HUES64 (cell line): ENCODE results near the gene KCTD3.

Source experiments
- H3K27ac ChIP-seq: 2 replicates; pipeline ENCODE4 v1.7.0; 2013; ENCODE audit warnings: low read depth, low read length, inconsistent platforms
- H3K27me3 ChIP-seq: 2 replicates; pipeline ENCODE4 v1.6.1; 2013; ENCODE audit warnings: mild to moderate bottlenecking, low read length; ENCODE audit not compliant: insufficient read depth
- H3K36me3 ChIP-seq: 2 replicates; pipeline ENCODE4 v1.6.1; 2013; ENCODE audit warnings: mild to moderate bottlenecking, low read length; ENCODE audit not compliant: insufficient read depth
- H3K4me1 ChIP-seq: 2 replicates; pipeline ENCODE4 v1.6.1; 2013; ENCODE audit warnings: mild to moderate bottlenecking, low read length, moderate library complexity; ENCODE audit not compliant: insufficient read depth
- H3K4me3 ChIP-seq: 2 replicates; pipeline ENCODE4 v1.5.1; 2013; ENCODE audit warnings: mild to moderate bottlenecking, low read length, moderate library complexity
- H3K9ac ChIP-seq: 2 replicates; pipeline ENCODE4 v1.6.1; 2013; ENCODE audit warnings: mild to moderate bottlenecking, low read depth, low read length
- H3K9me3 ChIP-seq: 2 replicates; pipeline ENCODE4 v1.6.1; 2013; ENCODE audit warnings: low read depth, low read length; ENCODE audit not compliant: insufficient read depth
- WGBS: fragments of 150-250, 120-280 bp; methylation state at CpG from one replicate; pipeline ENCODE4 v1.1.7; 2013; ENCODE audit warnings: missing lambda C conversion rate; 5-methylcytosine and 5-hydroxymethylcytosine counted together

Gene KCTD3

DNA sequence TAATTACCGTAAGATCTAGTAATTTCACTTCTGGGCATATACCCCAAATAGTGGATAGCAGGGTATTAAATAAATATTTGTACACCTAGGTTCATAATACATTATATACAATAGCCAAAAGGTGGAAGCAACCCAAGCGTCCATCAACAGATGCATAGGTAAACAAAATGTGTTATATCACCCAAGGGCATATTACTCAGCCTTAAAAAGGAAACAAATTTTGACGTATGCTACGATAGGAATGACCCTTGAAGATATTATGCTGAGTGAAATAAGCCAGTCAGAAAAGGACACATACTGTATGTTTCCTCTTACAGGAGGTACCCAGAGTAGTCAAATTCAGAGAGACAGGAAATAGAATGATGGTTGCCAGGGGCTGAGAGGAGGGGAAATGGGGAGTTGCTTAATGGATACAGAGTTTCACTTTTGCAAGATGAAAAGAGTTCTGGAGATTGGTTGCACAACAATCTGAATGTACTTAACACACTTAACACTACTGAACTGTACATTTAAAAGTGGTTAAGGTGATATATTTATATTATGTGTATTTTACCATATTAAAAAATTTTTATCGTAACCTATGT is 36.6 kb upstream of the KCTD3 start:
- Histone ChIP-seq H3K27me3 (no peaks in the 10 kb centered on the region), H3K27ac (no peak overlapping the region), H3K4me3 (no peak overlapping the region)

DNA sequence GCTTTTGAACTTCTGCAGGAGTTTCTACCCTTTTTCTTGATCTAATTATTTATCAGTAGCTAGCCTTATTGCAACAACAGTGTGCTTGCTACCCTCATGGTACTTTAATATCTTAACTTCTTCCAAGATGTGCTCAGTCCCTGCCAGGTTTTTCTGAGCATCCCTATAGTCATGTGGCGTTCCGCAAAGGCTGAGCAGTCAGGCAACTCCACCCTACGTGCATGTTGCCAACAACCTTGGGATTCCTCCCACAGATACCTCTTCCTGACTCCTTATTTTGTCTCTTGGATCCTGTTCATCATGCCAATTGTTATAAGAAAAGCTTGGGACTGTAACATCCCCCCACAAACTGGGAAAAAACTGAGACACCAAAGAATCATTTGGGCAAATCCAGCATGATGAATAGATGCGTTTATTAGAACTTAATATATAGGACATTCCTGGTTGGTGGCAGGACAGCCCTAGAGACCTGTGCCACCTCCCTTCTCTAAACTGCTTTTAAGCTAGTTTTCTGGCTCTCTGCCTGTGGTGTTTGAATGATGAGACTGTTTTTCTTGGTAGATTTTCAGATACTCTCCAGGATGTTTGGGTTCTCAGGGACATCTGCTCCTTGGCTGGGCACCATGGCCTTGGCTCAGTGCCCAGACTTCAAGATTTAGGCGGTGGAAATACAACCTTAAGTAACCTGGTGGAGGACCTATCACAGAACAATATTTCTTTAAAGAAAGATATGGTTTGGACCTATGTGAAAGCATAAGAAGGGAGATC is 27.1 kb upstream of the KCTD3 start:
- H3K4me3 ChIP-seq = no peak overlapping the region
- peaks cover 14% of the 10 kb centered on the region for H3K9me3 ChIP-seq
- WGBS = 96% methylated on average over 5 of the region's 5 CpGs
- no peaks in the 10 kb centered on the region for H3K4me1 ChIP-seq
- H3K36me3 ChIP-seq = no peaks in the 10 kb centered on the region
- no peak overlapping the region for H3K27ac ChIP-seq
- no peaks in the 10 kb centered on the region for H3K27me3 ChIP-seq
- no peak overlapping the region for H3K9ac ChIP-seq

More for the DNA sequence above, 36.6 kb upstream of the KCTD3 start:
- 99% methylated on average over 3 of the region's 5 CpGs for whole genome bisulfite sequencing
- Histone ChIP-seq H3K9ac (no peak overlapping the region), H3K36me3 (no peaks in the 10 kb centered on the region), H3K9me3 (no peaks in the 10 kb centered on the region), H3K4me1 (no peaks in the 10 kb centered on the region)

DNA sequence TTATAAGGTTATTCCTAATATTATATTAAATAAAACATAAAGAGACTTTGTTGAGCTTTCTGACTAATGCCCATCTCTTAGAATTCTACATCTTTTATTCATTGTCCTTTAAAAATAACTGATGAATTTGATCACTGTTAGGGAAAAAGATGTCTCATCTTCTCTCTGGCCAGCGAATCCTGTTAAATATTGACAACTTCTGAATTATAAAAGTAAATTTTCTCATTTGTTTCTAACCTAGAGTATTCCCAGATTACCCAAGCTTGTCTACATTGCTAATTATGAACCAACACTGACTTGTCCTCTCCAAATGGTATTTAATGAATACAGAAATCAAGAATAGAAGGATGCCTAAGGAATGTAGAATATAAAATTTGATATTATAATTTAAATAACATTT is 24.8 kb upstream of the KCTD3 start:
- no peak overlapping the region for H3K9ac ChIP-seq
- no peak overlapping the region for H3K4me3 ChIP-seq
- peaks cover 14% of the 10 kb centered on the region for H3K9me3 ChIP-seq
- no peaks in the 10 kb centered on the region for H3K4me1 ChIP-seq
- no peaks in the 10 kb centered on the region for H3K27me3 ChIP-seq
- H3K36me3 ChIP-seq = no peaks in the 10 kb centered on the region
- no CpG with 5 or more reads among the region's 1 CpG for WGBS
- H3K27ac ChIP-seq = no peak overlapping the region

DNA sequence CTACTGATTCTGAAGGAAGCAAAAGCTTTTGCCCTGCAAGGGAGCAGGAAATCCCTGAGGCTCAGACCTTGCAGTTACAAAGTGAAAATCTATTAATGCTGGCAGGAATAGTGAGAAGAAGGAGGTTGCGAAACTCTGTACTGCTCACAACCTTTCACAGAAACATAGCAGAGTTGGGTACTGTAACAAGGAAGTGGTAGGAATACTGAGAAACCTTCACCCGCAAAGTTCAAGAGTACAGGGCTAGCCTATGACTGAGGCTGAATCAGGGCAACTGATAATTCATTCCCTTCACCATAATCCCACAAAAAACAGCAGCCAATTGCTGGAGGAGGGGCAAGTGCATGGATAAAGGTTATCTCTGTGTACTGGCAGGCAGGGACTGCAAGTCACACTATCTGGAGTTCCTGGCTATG is 23.9 kb upstream of the KCTD3 start:
- peaks cover 14% of the 10 kb centered on the region for H3K9me3 ChIP-seq
- H3K9ac ChIP-seq = no peak overlapping the region
- H3K4me1 ChIP-seq = no peaks in the 10 kb centered on the region
- H3K27me3 ChIP-seq = no peaks in the 10 kb centered on the region
- no peak overlapping the region for H3K27ac ChIP-seq
- no peaks in the 10 kb centered on the region for H3K36me3 ChIP-seq
- 100% methylated on average over 1 of the region's 2 CpGs for WGBS
- no peak overlapping the region for H3K4me3 ChIP-seq

DNA sequence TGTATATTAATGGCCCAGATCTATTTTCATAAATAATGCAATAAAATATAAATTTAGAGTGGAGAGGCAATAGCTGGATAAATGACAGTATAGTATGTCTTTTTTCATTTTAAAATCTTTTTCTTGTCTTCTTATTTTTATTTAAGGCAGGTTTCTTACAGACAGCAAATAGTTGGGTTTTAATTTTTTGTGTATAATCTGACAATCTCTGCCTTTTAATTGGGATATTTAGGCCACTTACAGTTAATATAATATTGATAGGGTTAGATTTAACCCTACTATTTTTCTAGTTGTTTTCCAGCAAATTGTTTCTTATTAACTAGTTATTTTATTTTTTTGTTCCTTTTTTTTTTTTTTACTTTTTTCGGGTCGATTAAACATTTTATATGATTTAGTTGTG is 23.3 kb upstream of the KCTD3 start:
- H3K36me3 ChIP-seq = no peaks in the 10 kb centered on the region
- no peak overlapping the region for H3K9ac ChIP-seq
- peaks cover 14% of the 10 kb centered on the region for H3K9me3 ChIP-seq
- no peak overlapping the region for H3K4me3 ChIP-seq
- H3K4me1 ChIP-seq = no peaks in the 10 kb centered on the region
- no peak overlapping the region for H3K27ac ChIP-seq
- no CpG with 5 or more reads among the region's 2 CpGs for WGBS
- no peaks in the 10 kb centered on the region for H3K27me3 ChIP-seq

DNA sequence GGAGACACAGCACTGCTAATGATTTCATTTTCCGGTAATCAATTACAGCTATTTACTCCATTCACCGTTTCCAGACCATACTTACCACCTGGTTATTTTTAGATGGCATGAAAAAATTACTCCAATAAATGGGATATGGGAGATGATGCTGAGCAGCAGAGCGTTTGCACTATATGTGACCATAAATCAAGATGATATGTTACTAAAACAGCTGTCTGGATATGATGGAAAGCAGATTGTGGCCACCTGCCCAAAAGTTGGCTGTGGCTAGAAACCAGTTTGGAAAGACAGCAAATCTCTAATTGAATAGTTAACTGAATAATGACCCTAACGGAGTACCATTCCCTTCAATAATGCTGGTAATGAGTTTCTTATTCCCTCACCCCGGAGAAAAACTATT is 22.5 kb upstream of the KCTD3 start:
- Histone ChIP-seq H3K9ac (no peak overlapping the region), H3K27ac (no peak overlapping the region), H3K9me3 (peaks cover 14% of the 10 kb centered on the region), H3K27me3 (no peaks in the 10 kb centered on the region), H3K36me3 (no peaks in the 10 kb centered on the region), H3K4me3 (no peak overlapping the region), H3K4me1 (no peaks in the 10 kb centered on the region)
- 91% methylated on average over 3 of the region's 5 CpGs for WGBS

DNA sequence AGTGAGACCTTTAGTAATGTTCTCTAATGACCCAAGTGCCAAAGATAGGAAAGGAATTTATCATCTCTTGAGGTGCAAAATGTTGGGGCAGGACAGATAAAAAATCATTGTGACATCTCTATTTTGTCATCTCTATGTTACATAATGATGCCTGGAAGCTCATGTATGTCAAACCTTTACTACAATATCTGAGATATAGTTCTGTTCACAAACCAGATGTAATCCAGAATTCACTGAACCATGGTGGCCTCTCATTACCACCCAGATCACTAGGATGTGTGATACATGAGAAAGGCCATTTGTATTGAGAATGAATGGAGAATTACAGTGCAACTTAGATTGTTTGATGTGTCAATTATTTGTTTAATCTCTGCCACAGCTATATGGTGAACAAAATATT is 22.0 kb upstream of the KCTD3 start:
- Histone ChIP-seq H3K9me3 (peaks cover 14% of the 10 kb centered on the region), H3K9ac (no peak overlapping the region), H3K36me3 (no peaks in the 10 kb centered on the region), H3K4me1 (no peaks in the 10 kb centered on the region), H3K4me3 (no peak overlapping the region), H3K27me3 (no peaks in the 10 kb centered on the region), H3K27ac (no peak overlapping the region)

DNA sequence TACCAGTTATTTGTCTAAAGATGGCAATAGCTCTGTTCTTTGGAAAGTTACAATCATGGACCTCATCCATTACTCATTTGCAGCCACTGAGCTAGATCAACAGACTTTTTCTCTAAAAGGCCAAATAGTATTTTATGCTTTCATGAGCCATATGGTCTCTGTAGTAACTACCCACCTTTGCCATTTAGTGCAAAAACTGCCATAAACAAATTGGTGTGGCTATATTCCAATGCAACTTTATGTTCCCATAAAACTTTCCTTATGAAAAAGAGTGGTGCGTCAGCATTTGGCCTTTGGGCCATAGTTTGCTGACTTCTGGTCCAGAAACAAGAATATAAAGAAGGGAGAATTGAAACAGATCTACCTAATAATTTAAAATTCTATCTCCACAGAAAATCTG is 20.1 kb upstream of the KCTD3 start:
- no peaks in the 10 kb centered on the region for H3K36me3 ChIP-seq
- no peak overlapping the region for H3K9ac ChIP-seq
- peaks cover 14% of the 10 kb centered on the region for H3K9me3 ChIP-seq
- H3K27ac ChIP-seq = no peak overlapping the region
- WGBS = no CpG with 5 or more reads among the region's 1 CpG
- no peaks in the 10 kb centered on the region for H3K27me3 ChIP-seq
- H3K4me3 ChIP-seq = no peak overlapping the region
- no peaks in the 10 kb centered on the region for H3K4me1 ChIP-seq

DNA sequence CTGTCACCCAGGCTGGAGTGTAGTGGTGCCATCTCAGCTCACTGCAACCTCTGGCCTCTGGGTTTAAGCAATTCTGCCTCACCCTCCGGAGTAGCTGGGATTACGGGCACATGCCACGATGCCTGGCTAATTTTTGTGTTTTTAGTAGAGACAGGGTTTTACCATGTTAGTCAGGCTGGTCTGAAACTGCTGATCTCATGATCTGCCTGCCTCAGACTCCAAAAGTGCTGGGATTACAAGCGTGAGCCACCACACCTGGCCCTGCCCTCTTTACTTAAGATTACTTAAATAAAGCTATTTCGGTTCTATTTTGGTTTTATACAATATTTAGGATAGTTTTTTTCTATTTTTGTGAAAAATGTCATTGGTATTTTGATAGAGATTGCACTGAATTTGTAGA is 15.3 kb upstream of the KCTD3 start:
- 89% methylated on average over 5 of the region's 5 CpGs for WGBS
- H3K36me3 ChIP-seq = no peaks in the 10 kb centered on the region
- H3K9me3 ChIP-seq = no peaks in the 10 kb centered on the region
- no peak overlapping the region for H3K27ac ChIP-seq
- H3K4me3 ChIP-seq = no peak overlapping the region
- no peaks in the 10 kb centered on the region for H3K4me1 ChIP-seq
- no peak overlapping the region for H3K9ac ChIP-seq
- no peaks in the 10 kb centered on the region for H3K27me3 ChIP-seq

DNA sequence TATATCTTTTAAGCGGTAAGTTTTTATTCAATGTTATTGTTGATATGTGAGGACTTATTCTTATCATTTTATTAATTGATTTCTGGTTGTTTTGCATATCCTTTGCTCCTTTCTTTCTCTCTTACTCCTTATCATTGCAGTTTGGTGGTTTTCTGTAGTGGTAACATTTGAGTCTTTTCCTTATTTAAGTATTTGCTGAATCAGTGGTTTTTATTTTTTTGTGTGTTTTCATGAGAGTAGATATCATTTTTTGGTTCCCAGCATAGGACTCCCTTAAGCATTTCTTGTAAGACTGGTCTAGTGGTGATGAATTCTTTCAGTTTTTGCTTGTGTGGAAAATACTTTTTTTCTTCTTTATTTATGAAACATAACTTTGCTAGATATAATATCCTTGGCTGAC is 12.2 kb upstream of the KCTD3 start:
- H3K27me3 ChIP-seq = no peaks in the 10 kb centered on the region
- H3K4me1 ChIP-seq = no peaks in the 10 kb centered on the region
- no peaks in the 10 kb centered on the region for H3K36me3 ChIP-seq
- H3K9me3 ChIP-seq = no peaks in the 10 kb centered on the region
- no peak overlapping the region for H3K27ac ChIP-seq
- H3K4me3 ChIP-seq = no peak overlapping the region
- WGBS = no CpG with 5 or more reads among the region's 1 CpG
- H3K9ac ChIP-seq = no peak overlapping the region

DNA sequence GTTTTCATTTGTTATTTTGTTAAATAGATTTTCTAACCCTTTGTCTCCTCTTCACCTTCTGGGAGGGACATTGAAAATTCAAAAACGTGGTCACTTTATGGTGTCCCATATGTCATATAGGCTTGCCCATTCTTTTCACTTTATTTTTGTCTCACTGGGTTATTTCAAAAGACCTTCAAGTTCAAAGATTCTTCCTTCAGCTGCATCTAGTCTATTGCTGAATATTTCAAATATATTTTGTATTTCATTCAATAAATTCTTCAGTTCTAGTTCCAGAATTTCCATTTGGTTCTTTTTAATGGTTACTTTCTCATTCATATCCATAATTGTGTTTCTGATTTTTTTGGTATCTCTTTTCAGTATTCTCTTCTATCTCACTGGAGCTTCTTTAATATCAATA is 11.6 kb upstream of the KCTD3 start:
- Histone ChIP-seq H3K9me3 (no peaks in the 10 kb centered on the region), H3K27ac (no peak overlapping the region), H3K9ac (no peak overlapping the region), H3K27me3 (no peaks in the 10 kb centered on the region), H3K4me3 (no peak overlapping the region), H3K36me3 (no peaks in the 10 kb centered on the region), H3K4me1 (no peaks in the 10 kb centered on the region)
- 70% methylated on average over 1 of the region's 1 CpG for WGBS

DNA sequence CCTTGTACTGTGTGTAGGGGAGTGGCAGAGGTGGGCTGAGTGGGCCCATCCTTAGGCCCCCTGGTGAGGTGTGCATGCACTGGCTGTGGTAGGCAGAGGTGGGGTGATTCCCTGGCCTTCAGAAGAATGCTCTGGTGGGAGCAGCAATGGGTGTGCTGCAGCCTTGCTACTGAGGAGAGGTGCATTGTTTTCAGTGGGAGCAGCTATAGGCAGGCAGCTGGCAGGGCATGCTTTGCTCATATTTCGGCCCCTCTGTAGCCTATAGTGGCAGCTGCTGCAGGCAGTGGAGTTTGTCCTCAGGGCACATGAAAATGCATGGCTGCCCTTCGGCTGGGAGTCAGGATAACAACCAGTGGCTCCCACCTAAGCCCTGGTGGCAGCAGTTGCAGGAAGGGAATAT is 10.1 kb upstream of the KCTD3 start:
- no peaks in the 10 kb centered on the region for H3K36me3 ChIP-seq
- no peak overlapping the region for H3K4me3 ChIP-seq
- WGBS = 85% methylated on average over 2 of the region's 2 CpGs
- no peak overlapping the region for H3K9ac ChIP-seq
- no peaks in the 10 kb centered on the region for H3K27me3 ChIP-seq
- no peaks in the 10 kb centered on the region for H3K4me1 ChIP-seq
- no peaks in the 10 kb centered on the region for H3K9me3 ChIP-seq
- no peak overlapping the region for H3K27ac ChIP-seq
